Measurements from ENCODE around the gene NUP160. TPM values are rescaled to one million over a fixed set of nuclear protein-coding genes. Genes with fewer than 3 reads are reported as not detected.

The NUP160 gene
- total RNA-seq, 5 donors from 2014 or later (not counting 1 experiment from before 2014, with no cell fraction given), result 47.1 to 65.6 (median 52.5) TPM

GRCh38 chr11:47864901-47865300 lies 16.8 kb upstream of the NUP160 start:
- H3K4me1 Mint-ChIP-seq, result peaks cover 32 to 50% (median 38%) of the 10 kb centered on the region in 3 donors
- no peak overlapping the region for H3K4me3 ChIP-seq (ENCODE audit: control insufficient read depth in 1 of 2, extremely low read depth in 1 of 2, low read length in 1 of 2)
- H3K4me3 Mint-ChIP-seq, result no peak overlapping the region

GRCh38 chr11:47863898-47864430 lies 15.8 kb upstream of the NUP160 start:
- ChIA-PET POLR2A (no interaction called here), CTCF (interaction anchor here in 1 of 2 donors (0.6 kb wide), 1 partner anchor 221 kb away, joined by 3 read pairs; no protein-coding TSS in a partner anchor)
- DNase-seq (no peak), ATAC-seq (replicated peaks in 1 of 4) (no peak)
- Histone ChIP-seq H3K27ac (ENCODE audit: low read length) (peak overlapping the region; percentile 47), H3K4me1 (ENCODE audit: control insufficient read depth in 1 of 2, extremely low read depth in 1 of 2, insufficient read depth in 2 of 2, low read length in 2 of 2) (peaks cover 21 to 25% of the 10 kb centered on the region in 2 experiments), H3K27me3 (replicated peaks in 1 of 2; ENCODE audit: control insufficient read depth in 2 of 2, extremely low read depth in 1 of 2, insufficient read depth in 2 of 2, low read length in 1 of 2) (no peaks in the 10 kb centered on the region), H3K9me3 (no peaks in the 10 kb centered on the region), H3K4me3 (ENCODE audit: control insufficient read depth in 1 of 2, extremely low read depth in 1 of 2, low read length in 1 of 2) (no peak overlapping the region), H3K36me3 (ENCODE audit: control insufficient read depth in 2 of 2, extremely low read depth in 1 of 2, insufficient read depth in 1 of 2, low read length in 1 of 2) (no peaks in the 10 kb centered on the region)
- no peak overlapping the region for H3K4me3 Mint-ChIP-seq
- 92% methylated on average over 1 of the region's 4 CpGs for WGBS (ENCODE audit: insufficient coverage)
- H3K27me3 Mint-ChIP-seq, result no peaks in the 10 kb centered on the region
- H3K27ac Mint-ChIP-seq, result peak overlapping the region; percentile 69 to 91
- no peaks in the 10 kb centered on the region for H3K36me3 Mint-ChIP-seq
- H3K9me3 Mint-ChIP-seq, result peaks cover 0 to 5% (median 0%) of the 10 kb centered on the region in 3 donors
- peaks cover 32 to 51% (median 42%) of the 10 kb centered on the region in 3 donors for H3K4me1 Mint-ChIP-seq

More at GRCh38 chr11:47864901-47865300, 16.8 kb upstream of the NUP160 start:
- ChIA-PET CTCF (interaction anchor here (0.7 to 1.0 kb wide), 3 partner anchors 68 to 304 kb away, joined by 3 to 4 read pairs (median 4); no protein-coding TSS in a partner anchor), POLR2A (interaction anchor here (0.5 to 0.7 kb wide), 3 partner anchors 38 to 1742 kb away, joined by 4 to 6 read pairs (median 5); no protein-coding TSS in a partner anchor)
- no peak for ATAC-seq (replicated peaks in 1 of 4)
- no peaks in the 10 kb centered on the region for H3K9me3 ChIP-seq
- H3K27ac ChIP-seq (ENCODE audit: low read length), result no peak overlapping the region
- Mint-ChIP-seq H3K27me3 (no peaks in the 10 kb centered on the region), H3K27ac (peak overlapping the region; percentile 16 to 68), H3K36me3 (no peaks in the 10 kb centered on the region), H3K9me3 (peaks cover 0 to 5% (median 0%) of the 10 kb centered on the region in 3 donors)
- no peaks in the 10 kb centered on the region for H3K27me3 ChIP-seq (replicated peaks in 1 of 2; ENCODE audit: control insufficient read depth in 2 of 2, extremely low read depth in 1 of 2, insufficient read depth in 2 of 2, low read length in 1 of 2)
- WGBS (ENCODE audit: insufficient coverage), result no CpG with 5 or more reads among the region's 5 CpGs
- DNase-seq, result no peak
- H3K4me1 ChIP-seq (ENCODE audit: control insufficient read depth in 1 of 2, extremely low read depth in 1 of 2, insufficient read depth in 2 of 2, low read length in 2 of 2), result peaks cover 21 to 23% of the 10 kb centered on the region in 2 experiments
- H3K36me3 ChIP-seq (ENCODE audit: control insufficient read depth in 2 of 2, extremely low read depth in 1 of 2, insufficient read depth in 1 of 2, low read length in 1 of 2), result no peaks in the 10 kb centered on the region

GRCh38 chr11:47863189-47863897 lies 15.2 kb upstream of the NUP160 start:
- Histone ChIP-seq H3K9me3 (no peaks in the 10 kb centered on the region), H3K36me3 (ENCODE audit: control insufficient read depth in 2 of 2, extremely low read depth in 1 of 2, insufficient read depth in 1 of 2, low read length in 1 of 2) (no peaks in the 10 kb centered on the region), H3K4me1 (ENCODE audit: control insufficient read depth in 1 of 2, extremely low read depth in 1 of 2, insufficient read depth in 2 of 2, low read length in 2 of 2) (peaks cover 21 to 25% of the 10 kb centered on the region in 2 experiments), H3K27me3 (replicated peaks in 1 of 2; ENCODE audit: control insufficient read depth in 2 of 2, extremely low read depth in 1 of 2, insufficient read depth in 2 of 2, low read length in 1 of 2) (no peaks in the 10 kb centered on the region), H3K27ac (ENCODE audit: low read length) (peak overlapping the region; percentile 47), H3K4me3 (ENCODE audit: control insufficient read depth in 1 of 2, extremely low read depth in 1 of 2, low read length in 1 of 2) (no peak overlapping the region)
- H3K4me1 Mint-ChIP-seq, result peaks cover 33 to 51% (median 42%) of the 10 kb centered on the region in 3 donors
- H3K27ac Mint-ChIP-seq, result peak overlapping the region; percentile 69 to 91
- no CpG with 5 or more reads among the region's 4 CpGs for WGBS (ENCODE audit: insufficient coverage)
- ATAC-seq (replicated peaks in 1 of 4), result peak; percentile 79 to 87 (median 80)
- no peaks in the 10 kb centered on the region for H3K36me3 Mint-ChIP-seq
- H3K27me3 Mint-ChIP-seq, result no peaks in the 10 kb centered on the region
- POLR2A ChIA-PET, result no interaction called here
- DNase-seq, result peak in 7 of 35 experiments; percentile 2 to 49 (median 12)
- CTCF ChIA-PET, result no interaction called here
- H3K9me3 Mint-ChIP-seq, result peaks cover 0 to 5% (median 0%) of the 10 kb centered on the region in 3 donors
- peak overlapping the region in 2 of 3 donors; percentile 5 to 54 for H3K4me3 Mint-ChIP-seq

GRCh38 chr11:47861728-47862127 lies 13.6 kb upstream of the NUP160 start:
- Histone ChIP-seq H3K4me1 (ENCODE audit: control insufficient read depth in 1 of 2, extremely low read depth in 1 of 2, insufficient read depth in 2 of 2, low read length in 2 of 2) (peaks cover 24 to 27% of the 10 kb centered on the region in 2 experiments), H3K9me3 (no peaks in the 10 kb centered on the region), H3K27ac (ENCODE audit: low read length) (no peak overlapping the region), H3K27me3 (replicated peaks in 1 of 2; ENCODE audit: control insufficient read depth in 2 of 2, extremely low read depth in 1 of 2, insufficient read depth in 2 of 2, low read length in 1 of 2) (no peaks in the 10 kb centered on the region), H3K36me3 (ENCODE audit: control insufficient read depth in 2 of 2, extremely low read depth in 1 of 2, insufficient read depth in 1 of 2, low read length in 1 of 2) (no peaks in the 10 kb centered on the region), H3K4me3 (ENCODE audit: control insufficient read depth in 1 of 2, extremely low read depth in 1 of 2, low read length in 1 of 2) (no peak overlapping the region)
- POLR2A ChIA-PET, result interaction anchor here (0.6 to 0.7 kb wide), 2 partner anchors 452 to 1652 kb away, joined by 3 read pairs; no protein-coding TSS in a partner anchor
- Mint-ChIP-seq H3K27ac (peak overlapping the region; percentile 76 to 77), H3K9me3 (peaks cover 0 to 5% (median 0%) of the 10 kb centered on the region in 3 donors), H3K4me1 (peaks cover 43 to 61% (median 52%) of the 10 kb centered on the region in 3 donors), H3K36me3 (no peaks in the 10 kb centered on the region), H3K4me3 (peak overlapping the region in 1 of 3 donors; percentile 47), H3K27me3 (no peaks in the 10 kb centered on the region)
- ATAC-seq (replicated peaks in 1 of 4) (no peak), DNase-seq (no peak)
- 96% methylated on average over 3 of the region's 4 CpGs for WGBS (ENCODE audit: insufficient coverage)
- CTCF ChIA-PET, result interaction anchor here in 1 of 2 donors (0.6 kb wide), 1 partner anchor 138 kb away, joined by 3 read pairs; no protein-coding TSS in a partner anchor

- Histone ChIP-seq H3K27me3 (replicated peaks in 1 of 2; ENCODE audit: control insufficient read depth in 2 of 2, extremely low read depth in 1 of 2, insufficient read depth in 2 of 2, low read length in 1 of 2) (no peaks in the 10 kb centered on the region), H3K4me1 (ENCODE audit: control insufficient read depth in 1 of 2, extremely low read depth in 1 of 2, insufficient read depth in 2 of 2, low read length in 2 of 2) (peaks cover 24 to 27% of the 10 kb centered on the region in 2 experiments), H3K9me3 (no peaks in the 10 kb centered on the region), H3K36me3 (ENCODE audit: control insufficient read depth in 2 of 2, extremely low read depth in 1 of 2, insufficient read depth in 1 of 2, low read length in 1 of 2) (no peaks in the 10 kb centered on the region), H3K4me3 (ENCODE audit: control insufficient read depth in 1 of 2, extremely low read depth in 1 of 2, low read length in 1 of 2) (no peak overlapping the region), H3K27ac (ENCODE audit: low read length) (no peak overlapping the region)
- Mint-ChIP-seq H3K27me3 (no peaks in the 10 kb centered on the region), H3K27ac (no peak overlapping the region), H3K36me3 (no peaks in the 10 kb centered on the region), H3K4me3 (no peak overlapping the region), H3K9me3 (peaks cover 0 to 5% (median 0%) of the 10 kb centered on the region in 3 donors), H3K4me1 (peaks cover 43 to 63% (median 52%) of the 10 kb centered on the region in 3 donors)
- WGBS (ENCODE audit: insufficient coverage), result 100% methylated on average over 1 of the region's 6 CpGs
- no peak for ATAC-seq (replicated peaks in 1 of 4)
- DNase-seq, result no peak
- POLR2A ChIA-PET, result no interaction called here
- CTCF ChIA-PET, result interaction anchor here in 1 of 2 donors (0.5 to 0.6 kb wide), 2 partner anchors 32 to 57 kb away, joined by 3 read pairs; no protein-coding TSS in a partner anchor
Measured at GRCh38 chr11:47860536-47860935, 12.4 kb upstream of the NUP160 start.

- Mint-ChIP-seq H3K4me3 (peak overlapping the region in 1 of 3 donors; percentile 24), H3K9me3 (no peaks in the 10 kb centered on the region), H3K4me1 (peaks cover 25 to 48% (median 34%) of the 10 kb centered on the region in 3 donors), H3K27me3 (no peaks in the 10 kb centered on the region), H3K27ac (peak overlapping the region; percentile 46 to 58), H3K36me3 (no peaks in the 10 kb centered on the region)
- Histone ChIP-seq H3K27me3 (replicated peaks in 1 of 2; ENCODE audit: control insufficient read depth in 2 of 2, extremely low read depth in 1 of 2, insufficient read depth in 2 of 2, low read length in 1 of 2) (no peaks in the 10 kb centered on the region), H3K27ac (ENCODE audit: low read length) (no peak overlapping the region), H3K9me3 (no peaks in the 10 kb centered on the region), H3K36me3 (ENCODE audit: control insufficient read depth in 2 of 2, extremely low read depth in 1 of 2, insufficient read depth in 1 of 2, low read length in 1 of 2) (no peaks in the 10 kb centered on the region), H3K4me3 (ENCODE audit: control insufficient read depth in 1 of 2, extremely low read depth in 1 of 2, low read length in 1 of 2) (no peak overlapping the region), H3K4me1 (ENCODE audit: control insufficient read depth in 1 of 2, extremely low read depth in 1 of 2, insufficient read depth in 2 of 2, low read length in 2 of 2) (peaks cover 17 to 23% of the 10 kb centered on the region in 2 experiments)
- ATAC-seq (replicated peaks in 1 of 4) (no peak), DNase-seq (no peak)
- ChIA-PET POLR2A (interaction anchor here in 1 of 2 donors (0.6 to 0.7 kb wide), 2 partner anchors 7 to 17 kb away, joined by 5 read pairs; no protein-coding TSS in a partner anchor), CTCF (no interaction called here)
- 85% methylated on average over 9 of the region's 10 CpGs for WGBS (ENCODE audit: insufficient coverage)
Measured at GRCh38 chr11:47857892-47858543, 9.9 kb upstream of the NUP160 start.

Data from T-cell (primary cell).